RWPE2 (cell line): ENCODE results near the gene ARHGAP31.
"Not testable (repeated sequence)": the region's sequence is repeated elsewhere in the genome, so short reads cannot be mapped to it uniquely, and the experiment has no call there.

Experiments
- ATAC-seq: fragments of 200-7000 bp; cut with Tn5 transposase; 3 replicates; pipeline ENCODE4 v1.9.1; 2021; ENCODE audit warnings: low read depth
- DNase-seq: peaks from one replicate; pipeline ENCODE4 v3.0.0-alpha.2; 2020; ENCODE audit warnings: low spot score
- H3K27ac ChIP-seq: fragments of 450-650 bp; 2 replicates; pipeline ENCODE4 v1.5.1; 2017; ENCODE audit warnings: mild to moderate bottlenecking; ENCODE audit not compliant: poor library complexity, severe bottlenecking
- H3K27me3 ChIP-seq: fragments of 250-450 bp; sonication (Bioruptor Pico); 2 replicates; pipeline ENCODE4 v1.5.1; 2021; ENCODE audit warnings: mild to moderate bottlenecking, moderate library complexity; ENCODE audit not compliant: insufficient read depth, poor library complexity, severe bottlenecking
- H3K36me3 ChIP-seq: fragments of 250-450 bp; sonication (Bioruptor Pico); 2 replicates; pipeline ENCODE4 v1.5.1; 2020; ENCODE audit warnings: low read depth, mild to moderate bottlenecking, moderate library complexity
- H3K4me1 ChIP-seq: fragments of 250-450 bp; sonication (Bioruptor Pico); 2 replicates; pipeline ENCODE4 v1.5.1; 2021; ENCODE audit warnings: mild to moderate bottlenecking, moderate library complexity; ENCODE audit not compliant: insufficient read depth, poor library complexity, severe bottlenecking
- H3K4me3 ChIP-seq: fragments of 250-450 bp; sonication (Bioruptor Pico); 2 replicates; pipeline ENCODE4 v1.5.1; 2021; ENCODE audit warnings: mild to moderate bottlenecking, moderate library complexity; ENCODE audit not compliant: severe bottlenecking
- H3K9me3 ChIP-seq: fragments of 250-450 bp; sonication (Bioruptor Pico); 2 replicates; pipeline ENCODE4 v1.5.1; 2021; ENCODE audit warnings: mild to moderate bottlenecking, moderate library complexity; ENCODE audit not compliant: severe bottlenecking
- CTCF ChIP-seq: fragments of 450-650 bp; IDR thresholded peaks from one replicate; pipeline ENCODE4 v1.5.1; 2017; ENCODE audit warnings: mild to moderate bottlenecking, moderate library complexity; ENCODE audit not compliant: poor library complexity, severe bottlenecking

The ARHGAP31 gene

GRCh38 chr3:119318876-119319275 lies 24.7 kb downstream of the ARHGAP31 start:
- DNase-seq, result no peak

DNA sequence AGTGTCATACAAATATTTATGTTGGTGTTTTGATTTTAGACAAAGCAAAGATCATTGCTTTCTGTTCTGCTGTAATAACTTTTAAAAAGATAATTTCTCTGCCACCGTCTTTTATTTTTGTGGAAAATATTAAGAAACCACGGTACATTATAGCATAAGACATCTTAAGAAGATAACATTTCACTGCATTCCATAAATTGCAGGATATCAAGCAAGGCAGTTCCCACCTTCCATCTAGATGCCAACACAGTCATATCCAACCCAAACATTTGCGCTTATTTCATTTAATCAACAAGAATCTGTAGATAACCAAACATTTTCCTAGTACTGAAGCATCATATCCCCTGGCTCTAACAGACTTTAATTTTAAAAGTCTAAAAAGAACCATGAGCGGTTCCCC lies 25.1 kb downstream of the ARHGAP31 start:
- no peak overlapping the region for H3K27ac ChIP-seq
- TF ChIP-seq CTCF, result no peak

More at GRCh38 chr3:119318876-119319275, 24.7 kb downstream of the ARHGAP31 start:
- H3K27me3 ChIP-seq, result no peaks in the 10 kb centered on the region
- no peaks in the 10 kb centered on the region for H3K36me3 ChIP-seq
- no peak overlapping the region for H3K4me3 ChIP-seq
- no peak for ATAC-seq
- H3K27ac ChIP-seq, result no peak overlapping the region
- H3K9me3 ChIP-seq, result no peaks in the 10 kb centered on the region
- H3K4me1 ChIP-seq, result peaks cover 2% of the 10 kb centered on the region
- no peak for TF ChIP-seq CTCF

GRCh38 chr3:119320785-119321184 lies 26.6 kb downstream of the ARHGAP31 start:
- H3K9me3 ChIP-seq, H3K4me1 ChIP-seq, H3K4me3 ChIP-seq, H3K27ac ChIP-seq, ATAC-seq, H3K36me3 ChIP-seq, H3K27me3 ChIP-seq, DNase-seq: not testable (repeated sequence)

More for the DNA sequence above, 25.1 kb downstream of the ARHGAP31 start:
- DNase-seq (no peak), ATAC-seq (no peak)
- Histone ChIP-seq H3K36me3 (no peaks in the 10 kb centered on the region), H3K9me3 (no peaks in the 10 kb centered on the region), H3K27me3 (no peaks in the 10 kb centered on the region), H3K4me1 (peaks cover 2% of the 10 kb centered on the region), H3K4me3 (no peak overlapping the region)

- no peak for TF ChIP-seq CTCF
- Histone ChIP-seq H3K4me3 (peak overlapping the region; percentile 43), H3K4me1 (peaks cover 2% of the 10 kb centered on the region), H3K36me3 (no peaks in the 10 kb centered on the region), H3K9me3 (no peaks in the 10 kb centered on the region), H3K27me3 (no peaks in the 10 kb centered on the region), H3K27ac (peak overlapping the region; percentile 21)
- ATAC-seq (peak; percentile 51), DNase-seq (no peak)
Observed at GRCh38 chr3:119322021-119322834, 28.0 kb downstream of the ARHGAP31 start.

DNA sequence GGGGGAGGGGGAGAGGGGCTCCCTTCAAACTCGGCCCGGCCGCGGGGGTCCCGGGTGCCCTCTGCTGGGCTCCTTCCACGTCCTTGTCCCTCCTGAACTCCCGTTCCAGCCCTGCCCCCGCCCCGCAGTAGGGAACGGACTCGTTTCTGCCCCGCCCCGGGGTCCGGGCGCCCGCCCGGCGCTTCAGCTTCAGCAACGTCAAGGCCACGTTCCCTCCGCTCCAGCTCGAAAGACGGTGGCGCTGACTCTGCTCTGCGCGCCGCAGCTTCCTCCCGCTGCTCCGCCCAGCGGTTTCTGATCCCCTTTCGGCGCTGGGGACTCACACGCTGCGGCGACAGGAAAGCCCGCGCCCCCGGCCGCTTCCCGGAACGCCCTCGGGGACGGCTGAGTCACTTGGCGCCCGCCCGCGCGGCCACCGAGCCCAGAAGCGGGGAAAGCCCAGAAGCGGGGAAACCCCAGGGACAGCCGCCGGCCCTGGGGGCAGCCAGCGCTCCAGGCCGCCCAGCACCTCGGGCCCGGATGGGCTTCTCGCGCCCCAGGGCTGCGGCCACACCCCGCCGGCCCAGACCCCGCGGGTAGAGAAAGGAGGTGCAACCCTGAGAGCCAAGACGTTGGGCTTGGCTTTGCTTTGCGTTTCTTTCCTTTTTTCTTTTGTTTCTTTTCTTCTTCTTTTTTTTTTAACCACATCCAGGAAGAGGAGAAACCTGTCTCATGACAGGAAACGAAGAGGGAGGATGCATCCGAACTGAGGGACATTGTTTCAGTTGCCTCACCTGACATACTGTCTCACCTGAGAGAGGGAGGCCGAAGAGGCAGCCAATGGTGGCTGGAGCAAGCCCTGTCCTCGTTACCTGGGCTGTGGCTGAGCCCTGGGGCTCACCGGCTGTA lies 28.9 kb downstream of the ARHGAP31 start:
- ATAC-seq (peak; percentile 87), DNase-seq (peak; percentile 59)
- Histone ChIP-seq H3K4me3 (peak overlapping the region; percentile 43), H3K27me3 (no peaks in the 10 kb centered on the region), H3K4me1 (peaks cover 2% of the 10 kb centered on the region), H3K27ac (peak overlapping the region; percentile 21), H3K9me3 (no peaks in the 10 kb centered on the region), H3K36me3 (no peaks in the 10 kb centered on the region)
- peak; percentile 26 for TF ChIP-seq CTCF
